Central memory CD8-positive, alpha-beta T cell (primary cell): Measurements from ENCODE around the gene STX16.

Experiments
- ATAC-seq: fragments of 150-1000 bp; cut with Tn5 transposase; replicated peaks from 2 replicates; pipeline ENCODE4 v1.10.0; 2022; ENCODE audit warnings: mild to moderate bottlenecking, moderate FRiP score, moderate number of reproducible peaks; ENCODE audit not compliant: poor library complexity, severe bottlenecking; ENCODE audit errors: extremely low read depth
- DNase-seq, 2 donors: peaks; one replicate each; pipeline ENCODE4 v3.0.0; 2021; ENCODE audit warnings: low spot score in 2 of 2
- H3K27ac Mint-ChIP-seq: one replicate; pipeline ENCODE4 v1.8.0; 2022; ENCODE audit warnings: low read depth, mild to moderate bottlenecking, moderate library complexity, mixed read lengths
- H3K27me3 Mint-ChIP-seq: one replicate; pipeline ENCODE4 v1.8.0; 2022; ENCODE audit warnings: mixed read lengths
- H3K36me3 Mint-ChIP-seq: one replicate; pipeline ENCODE4 v1.8.0; 2022; ENCODE audit warnings: mild to moderate bottlenecking, moderate library complexity, mixed read lengths; ENCODE audit not compliant: insufficient read depth
- H3K4me1 Mint-ChIP-seq: one replicate; pipeline ENCODE4 v1.8.0; 2022; ENCODE audit warnings: mixed read lengths
- H3K4me3 Mint-ChIP-seq: one replicate; pipeline ENCODE4 v1.8.0; 2022; ENCODE audit warnings: mild to moderate bottlenecking, moderate library complexity, mixed read lengths
- H3K9me3 Mint-ChIP-seq: one replicate; pipeline ENCODE4 v1.8.0; 2022; ENCODE audit warnings: mixed read lengths

The STX16 gene, protein sequence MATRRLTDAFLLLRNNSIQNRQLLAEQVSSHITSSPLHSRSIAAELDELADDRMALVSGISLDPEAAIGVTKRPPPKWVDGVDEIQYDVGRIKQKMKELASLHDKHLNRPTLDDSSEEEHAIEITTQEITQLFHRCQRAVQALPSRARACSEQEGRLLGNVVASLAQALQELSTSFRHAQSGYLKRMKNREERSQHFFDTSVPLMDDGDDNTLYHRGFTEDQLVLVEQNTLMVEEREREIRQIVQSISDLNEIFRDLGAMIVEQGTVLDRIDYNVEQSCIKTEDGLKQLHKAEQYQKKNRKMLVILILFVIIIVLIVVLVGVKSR

DNA sequence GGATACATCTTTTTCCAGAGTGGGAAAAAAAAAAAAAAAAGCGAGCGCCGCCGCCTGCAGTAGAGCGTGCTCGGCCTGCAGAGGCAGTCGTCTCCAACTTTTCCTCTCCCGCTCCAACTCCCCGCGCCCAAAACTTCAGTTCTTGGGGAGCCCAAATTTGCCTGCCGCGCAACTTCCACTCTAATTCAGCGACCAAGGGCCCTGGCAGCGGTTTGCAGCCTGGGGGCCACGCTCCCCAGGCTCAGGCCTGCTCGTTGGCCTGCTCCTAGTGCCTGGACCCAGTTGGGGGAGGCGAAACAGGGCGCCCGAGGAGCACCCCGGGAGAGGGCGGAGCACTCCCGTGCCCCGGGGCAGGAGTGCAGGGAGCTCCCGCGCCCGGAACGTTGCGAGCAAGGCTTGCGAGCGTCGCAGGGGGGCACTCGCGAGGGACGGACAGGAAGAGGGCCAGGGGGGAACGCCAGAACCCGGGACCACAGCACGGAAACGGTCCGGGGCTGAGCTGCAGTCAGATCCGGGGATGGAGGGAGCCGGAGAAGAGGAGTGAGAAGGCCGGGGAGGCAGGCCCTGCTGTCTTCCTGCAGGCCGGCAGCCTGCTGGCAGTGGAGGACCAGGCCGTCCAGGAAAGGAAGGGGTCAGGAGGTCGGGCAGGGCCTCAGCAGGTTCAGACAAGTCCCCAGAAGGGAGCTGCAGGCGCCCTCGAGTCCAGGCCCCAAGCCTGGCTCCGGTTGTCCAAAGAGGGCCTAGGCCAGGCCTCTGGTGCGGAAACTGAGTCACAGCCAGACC lies at the start of gene STX16:
STX16 (plus strand) TSS at position 508 of the 783 bp plus-strand sequence. CDS start 724 bp downstream, outside the sequence.
- peak within 1 kb of the TSS; percentile 97 for H3K4me3 Mint-ChIP-seq
- ATAC-seq (peak; percentile 61), DNase-seq (peak; percentile 61 to 70)
- peaks cover 23% of the 10 kb centered on the region for H3K36me3 Mint-ChIP-seq
- H3K27ac Mint-ChIP-seq = peak within 1 kb of the TSS; percentile 99
- H3K27me3 Mint-ChIP-seq = no peaks in the 10 kb centered on the region
- peaks cover 33% of the 10 kb centered on the region for H3K4me1 Mint-ChIP-seq
- H3K9me3 Mint-ChIP-seq = no peaks in the 10 kb centered on the region

GRCh38 chr20:58602124-58602523 lies 49.0 kb upstream of the STX16 start:
- no peak for ATAC-seq
- H3K4me3 Mint-ChIP-seq = no peak overlapping the region
- H3K4me1 Mint-ChIP-seq = no peaks in the 10 kb centered on the region
- H3K36me3 Mint-ChIP-seq = no peaks in the 10 kb centered on the region
- no peak overlapping the region for H3K27ac Mint-ChIP-seq
- peaks cover 10% of the 10 kb centered on the region for H3K27me3 Mint-ChIP-seq
- no peak for DNase-seq
- no peaks in the 10 kb centered on the region for H3K9me3 Mint-ChIP-seq

- Mint-ChIP-seq H3K27ac (no peak overlapping the region), H3K4me1 (no peaks in the 10 kb centered on the region), H3K36me3 (no peaks in the 10 kb centered on the region), H3K4me3 (no peak overlapping the region), H3K9me3 (no peaks in the 10 kb centered on the region), H3K27me3 (peaks cover 21% of the 10 kb centered on the region)
- DNase-seq = no peak
- ATAC-seq = no peak
Measured at GRCh38 chr20:58603721-58604120, 47.4 kb upstream of the STX16 start.

- ATAC-seq (no peak), DNase-seq (no peak)
- peaks cover 21% of the 10 kb centered on the region for H3K27me3 Mint-ChIP-seq
- H3K9me3 Mint-ChIP-seq = no peaks in the 10 kb centered on the region
- no peak overlapping the region for H3K4me3 Mint-ChIP-seq
- no peaks in the 10 kb centered on the region for H3K4me1 Mint-ChIP-seq
- H3K27ac Mint-ChIP-seq = no peak overlapping the region
- H3K36me3 Mint-ChIP-seq = no peaks in the 10 kb centered on the region
Measured at GRCh38 chr20:58604128-58604881, 46.8 kb upstream of the STX16 start.

- no peaks in the 10 kb centered on the region for H3K4me1 Mint-ChIP-seq
- no peak overlapping the region for H3K27ac Mint-ChIP-seq
- DNase-seq = no peak
Measured at GRCh38 chr20:58605292-58606065, 45.6 kb upstream of the STX16 start.

DNA sequence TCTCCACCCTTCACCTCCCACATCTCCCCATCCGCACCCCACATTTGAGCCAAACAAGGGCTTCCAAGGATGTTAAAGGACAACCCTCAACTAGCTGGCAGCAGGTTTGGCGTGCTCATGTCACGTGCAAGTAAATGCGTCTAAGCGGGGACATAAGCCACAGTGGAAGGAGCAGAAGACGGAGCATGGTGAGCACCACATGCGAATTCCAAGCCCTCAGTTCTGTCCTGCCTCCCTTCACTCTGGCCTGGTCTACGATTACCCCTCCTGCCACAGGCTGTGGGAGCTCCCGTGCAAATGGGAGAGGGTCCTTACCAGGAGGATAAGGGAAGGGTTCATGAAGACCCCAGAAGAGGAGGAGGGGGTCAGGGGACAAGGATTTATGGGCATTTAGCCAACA lies 44.9 kb upstream of the STX16 start:
- no peak overlapping the region for H3K4me3 Mint-ChIP-seq
- no peaks in the 10 kb centered on the region for H3K36me3 Mint-ChIP-seq
- H3K27ac Mint-ChIP-seq = no peak overlapping the region
- H3K27me3 Mint-ChIP-seq = peaks cover 21% of the 10 kb centered on the region
- ATAC-seq (no peak), DNase-seq (no peak)
- no peaks in the 10 kb centered on the region for H3K4me1 Mint-ChIP-seq
- H3K9me3 Mint-ChIP-seq = no peaks in the 10 kb centered on the region

More at GRCh38 chr20:58605292-58606065, 45.6 kb upstream of the STX16 start:
- peaks cover 21% of the 10 kb centered on the region for H3K27me3 Mint-ChIP-seq
- H3K4me3 Mint-ChIP-seq = no peak overlapping the region
- no peaks in the 10 kb centered on the region for H3K36me3 Mint-ChIP-seq
- no peaks in the 10 kb centered on the region for H3K9me3 Mint-ChIP-seq
- no peak for ATAC-seq

DNA sequence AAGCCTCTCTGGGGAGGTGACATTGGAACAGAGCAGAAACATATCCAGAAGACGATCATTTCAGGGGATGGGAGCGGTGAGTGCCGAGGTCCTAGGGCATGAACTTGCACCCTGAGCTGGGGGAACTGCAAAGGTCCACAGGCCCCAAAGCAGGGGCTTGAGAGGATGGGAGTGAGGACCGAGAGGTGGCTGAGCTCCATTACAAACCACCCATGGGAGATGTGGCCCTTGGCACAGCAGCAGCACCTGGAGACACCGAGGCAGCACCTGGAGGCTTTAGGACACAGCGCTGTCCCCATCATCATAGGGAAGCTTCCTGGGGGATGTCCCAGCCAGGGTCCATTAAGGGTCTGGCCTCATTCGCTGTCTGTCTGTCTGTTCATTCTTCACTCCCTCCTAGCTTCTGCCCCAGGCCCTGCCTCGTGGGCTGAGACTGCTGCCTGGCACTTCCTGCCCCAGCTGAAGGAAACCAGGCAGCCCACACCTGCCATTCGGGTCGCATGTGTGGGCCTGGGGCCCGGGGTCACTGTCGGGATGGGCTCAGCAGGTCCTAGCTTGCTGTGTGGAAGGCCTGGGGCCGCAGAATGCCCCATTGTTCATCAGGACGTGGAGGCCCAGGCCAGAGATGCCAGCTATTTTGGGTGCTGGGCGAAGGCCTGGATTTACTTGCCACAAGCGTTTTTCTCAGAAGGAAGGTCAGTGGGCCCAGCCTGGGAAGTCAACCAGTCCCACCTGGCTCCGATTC lies 42.8 kb upstream of the STX16 start:
- Mint-ChIP-seq H3K9me3 (no peaks in the 10 kb centered on the region), H3K27ac (no peak overlapping the region), H3K27me3 (peaks cover 21% of the 10 kb centered on the region), H3K4me1 (no peaks in the 10 kb centered on the region), H3K4me3 (no peak overlapping the region), H3K36me3 (no peaks in the 10 kb centered on the region)
- no peak for DNase-seq
- ATAC-seq = no peak

DNA sequence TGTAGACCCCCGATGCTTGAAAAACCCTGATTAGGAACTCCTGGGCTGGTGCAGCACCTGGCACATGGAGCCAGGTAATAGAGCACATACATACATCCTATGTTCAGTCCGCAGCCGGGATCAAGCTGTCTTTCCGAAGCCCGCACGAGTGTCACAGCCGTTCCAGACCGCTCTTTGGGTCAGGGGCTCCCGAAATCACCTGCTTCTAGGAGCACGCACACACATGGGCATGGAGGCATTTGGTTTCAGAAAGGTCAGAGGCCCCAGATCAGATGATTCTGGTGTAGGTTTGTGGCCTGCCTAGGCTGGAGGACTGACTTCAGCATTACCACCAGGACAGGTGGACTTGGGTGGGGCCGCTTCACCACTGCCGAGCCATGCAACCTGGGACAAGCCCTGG lies 42.1 kb upstream of the STX16 start:
- no peak overlapping the region for H3K27ac Mint-ChIP-seq
- H3K4me1 Mint-ChIP-seq = no peaks in the 10 kb centered on the region
- H3K4me3 Mint-ChIP-seq = no peak overlapping the region
- DNase-seq (no peak), ATAC-seq (no peak)
- no peaks in the 10 kb centered on the region for H3K9me3 Mint-ChIP-seq
- no peaks in the 10 kb centered on the region for H3K36me3 Mint-ChIP-seq
- H3K27me3 Mint-ChIP-seq = peaks cover 21% of the 10 kb centered on the region

GRCh38 chr20:58610071-58610800 lies 40.8 kb upstream of the STX16 start:
- H3K27ac Mint-ChIP-seq = no peak overlapping the region
- DNase-seq (no peak), ATAC-seq (no peak)
- H3K9me3 Mint-ChIP-seq = no peaks in the 10 kb centered on the region
- peaks cover 27% of the 10 kb centered on the region for H3K27me3 Mint-ChIP-seq
- no peaks in the 10 kb centered on the region for H3K4me1 Mint-ChIP-seq
- no peak overlapping the region for H3K4me3 Mint-ChIP-seq
- no peaks in the 10 kb centered on the region for H3K36me3 Mint-ChIP-seq

DNA sequence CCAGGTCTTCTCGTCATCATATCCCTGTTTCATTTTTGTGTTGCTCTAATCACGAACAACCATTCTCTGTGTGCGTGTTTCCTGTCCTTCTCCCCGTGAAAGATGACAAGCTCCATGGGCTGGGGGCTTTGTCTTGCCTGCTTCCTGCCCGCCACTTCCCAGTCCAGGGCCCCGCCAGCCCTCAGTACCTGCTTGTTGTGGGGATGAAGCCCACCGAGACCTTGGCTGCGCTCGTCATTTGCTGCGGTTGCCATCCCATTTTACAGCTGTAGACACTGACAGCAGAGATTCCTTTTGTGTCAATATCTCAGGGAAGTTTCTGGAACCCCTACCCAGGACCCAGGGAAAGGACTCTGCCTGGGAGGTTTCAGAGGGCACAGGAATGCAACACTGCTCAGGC lies 40.3 kb upstream of the STX16 start:
- Mint-ChIP-seq H3K9me3 (no peaks in the 10 kb centered on the region), H3K4me1 (no peaks in the 10 kb centered on the region), H3K27ac (no peak overlapping the region), H3K4me3 (no peak overlapping the region), H3K27me3 (peaks cover 32% of the 10 kb centered on the region), H3K36me3 (no peaks in the 10 kb centered on the region)
- ATAC-seq (no peak), DNase-seq (no peak)
